A204.1 (cell line): ENCODE results near the gene NPAT.

Source experiments
- FAIRE-seq: peaks from 2 replicates; lab custom pipeline; 2012; peaks lifted over from hg19 to GRCh38; lab: Jason Lieb, UNC

Gene NPAT

GRCh38 chr11:108222574-108223347 lies at the start of gene NPAT, which contains the start of gene ATM:
Gene NPAT (minus strand): TSS chr11:108222638. CDS start chr11:108222536, 102 bp downstream.
Gene ATM (plus strand): TSS chr11:108223067. CDS start chr11:108227625, 4,558 bp downstream.
- FAIRE-seq = peak; percentile 98

GRCh38 chr11:108269583-108269982 lies 47.1 kb upstream of the NPAT start:
- FAIRE-seq = no peak

GRCh38 chr11:108253176-108253575 lies 30.7 kb upstream of the NPAT start:
- FAIRE-seq = no peak

- no peak for FAIRE-seq
These were observed 24.4 kb upstream of the NPAT start for GRCh38 chr11:108246885-108247284.

GRCh38 chr11:108246308-108246707 lies 23.9 kb upstream of the NPAT start:
- FAIRE-seq = no peak

GRCh38 chr11:108242422-108242821 lies 20.0 kb upstream of the NPAT start:
- FAIRE-seq = no peak

GRCh38 chr11:108241330-108242037 lies 19.0 kb upstream of the NPAT start:
- peak; percentile 9 for FAIRE-seq

- no peak for FAIRE-seq
These were observed 16.6 kb upstream of the NPAT start for GRCh38 chr11:108239076-108239475.

GRCh38 chr11:108237058-108237481 lies 14.6 kb upstream of the NPAT start:
- FAIRE-seq = no peak

- FAIRE-seq = no peak
These were observed 13.2 kb upstream of the NPAT start for GRCh38 chr11:108235633-108236032.

GRCh38 chr11:108235192-108235591 lies 12.8 kb upstream of the NPAT start:
- FAIRE-seq = no peak

GRCh38 chr11:108233277-108233945 lies 11.0 kb upstream of the NPAT start:
- no peak for FAIRE-seq

- no peak for FAIRE-seq
These were observed 5.8 kb upstream of the NPAT start for GRCh38 chr11:108228251-108228650.

GRCh38 chr11:108226036-108226435 lies 3.6 kb upstream of the NPAT start:
- FAIRE-seq = no peak

GRCh38 chr11:108224911-108225786 lies 2.7 kb upstream of the NPAT start:
- no peak for FAIRE-seq

GRCh38 chr11:108224366-108224765 lies 1.9 kb upstream of the NPAT start:
- no peak for FAIRE-seq

GRCh38 chr11:108223348-108224149 lies 1.1 kb upstream of the NPAT start:
- FAIRE-seq = no peak

GRCh38 chr11:108221911-108222573 lies 396 bp downstream of the NPAT start:
- no peak for FAIRE-seq

GRCh38 chr11:108221371-108221770 lies 1.1 kb downstream of the NPAT start:
- FAIRE-seq = no peak

GRCh38 chr11:108220721-108221336 lies 1.6 kb downstream of the NPAT start:
- FAIRE-seq = no peak
